Activated CD8-positive, alpha-beta T cell treated with anti-CD3 and anti-CD28 coated beads, Interleukin-2, amount 10 ng/mL, durations not matched to agents 7 days and 5 days (primary cell): ENCODE data around the gene STK4. TPM values are rescaled to one million over a fixed set of nuclear protein-coding genes. Genes with fewer than 3 reads are reported as not detected.

Source experiments
- total RNA-seq, 2 experiments: library from RNA; stranded (reverse); gene quantifications; one replicate each; pipeline ENCODE4 v1.2.3, GENCODE V29; 2021

STK4 gene
- total RNA-seq, 2 experiments from 2014 or later: 159 to 164 TPM

Other genes starting within 250 kb of the STK4 start
- gene KCNK15, start 220.6 kb upstream of the STK4 start, total RNA-seq: not detected
- not detected for gene RIMS4, start 156.0 kb upstream of the STK4 start, total RNA-seq
- 100 to 1,000 TPM; 228 to 235 TPM for gene YWHAB, start 80.8 kb upstream of the STK4 start, total RNA-seq
- gene PABPC1L, start 56.5 kb upstream of the STK4 start, total RNA-seq: 100 to 1,000 TPM in 1 of 2 experiments, 10 to 100 TPM in 1; 90.0 to 103 TPM
- gene TOMM34, start 6.1 kb upstream of the STK4 start, total RNA-seq: 10 to 100 TPM; 20.2 to 20.3 TPM
- under 1 TPM; 0.05 to 0.11 TPM for gene KCNS1, start 134.6 kb downstream of the STK4 start, total RNA-seq
- not detected for gene WFDC5, start 148.7 kb downstream of the STK4 start, total RNA-seq
- gene WFDC12, start 158.0 kb downstream of the STK4 start, total RNA-seq: not detected
- gene PI3, start 208.4 kb downstream of the STK4 start, total RNA-seq: not detected
- gene SEMG1, start 240.5 kb downstream of the STK4 start, total RNA-seq: not detected